Measurements from ENCODE around the gene ADRA2C. TPM values are rescaled to one million over a fixed set of nuclear protein-coding genes. Genes with fewer than 3 reads are reported as not detected.

Gene ADRA2C
- total RNA-seq, 1 experiment from 2014 or later = 28.1 TPM

GRCh38 chr4:3797831-3798790, 31.9 kb downstream of the ADRA2C start:
- Histone ChIP-seq H3K4me1 (ENCODE audit: control insufficient read depth in 1 of 2, insufficient read depth in 2 of 2, low read length in 2 of 2) (no peaks in the 10 kb centered on the region), H3K36me3 (ENCODE audit: control insufficient read depth in 1 of 2, insufficient read depth in 2 of 2, low read length in 2 of 2) (no peaks in the 10 kb centered on the region), H3K79me2 (ENCODE audit: insufficient read depth, low read length) (no peaks in the 10 kb centered on the region), H3K9ac (ENCODE audit: low read length) (no peak overlapping the region), H3K27ac (ENCODE audit: low read depth, low read length) (no peak overlapping the region), H3K27me3 (ENCODE audit: insufficient read depth, low read length) (no peaks in the 10 kb centered on the region), H2AFZ (ENCODE audit: low read depth, low read length, poor library complexity, severe bottlenecking) (no peak overlapping the region), H3K9me3 (ENCODE audit: control insufficient read depth in 1 of 2, insufficient read depth in 1 of 2, low read depth in 1 of 2, low read length in 2 of 2) (peaks cover 0 to 3% of the 10 kb centered on the region in 2 experiments; a peak in 1 of 4 replicates), H3K9me2 (ENCODE audit: insufficient read depth) (no peaks in the 10 kb centered on the region), H4K20me1 (ENCODE audit: insufficient read depth) (no peaks in the 10 kb centered on the region), H3K4me3 (replicated peaks in 1 of 2; ENCODE audit: low read depth in 1 of 2, low read length in 2 of 2) (no peak overlapping the region), H3K4me2 (ENCODE audit: low read length) (no peak overlapping the region)
- DNase-seq (ENCODE audit: low read depth, low spot score) = no peak
- intact Hi-C loops (cut with micrococcal nuclease) = loop anchor here (10.0 kb wide), 1 partner anchor 147 kb away; no protein-coding TSS in a partner anchor
- POLR2A ChIA-PET = no interaction called here
- CTCF ChIA-PET = no interaction called here
- no peak for TF ChIP-seq ZFX (IDR thresholded peaks at IDR 0.05)
- no peak for TF ChIP-seq ELF1 (IDR thresholded peaks at IDR 0.05; ENCODE audit: borderline replicate concordance, low read depth)
- no peak for TF ChIP-seq FOSL1 (IDR thresholded peaks at IDR 0.05; ENCODE audit: low read depth)
- no peak for TF ChIP-seq EZH2phosphoT487 (IDR thresholded peaks at IDR 0.05; ENCODE audit: borderline replicate concordance)
- TF ChIP-seq CTCF (IDR thresholded peaks at IDR 0.05 in 2 of 3, conservative IDR thresholded peaks at IDR 0.05 in 1 of 3; ENCODE audit: borderline replicate concordance in 1 of 3, insufficient read depth in 1 of 3, low read depth in 2 of 3, low read length in 2 of 3) = no peak
- TF ChIP-seq SRF (IDR thresholded peaks at IDR 0.05; ENCODE audit: low read depth) = no peak
- TF ChIP-seq POLR2AphosphoS5 (IDR thresholded peaks at IDR 0.05; ENCODE audit: low read depth, low read length) = no peak
- TF ChIP-seq RAD21 (IDR thresholded peaks at IDR 0.05; ENCODE audit: low read depth) = no peak
- TF ChIP-seq, protein P1, sequence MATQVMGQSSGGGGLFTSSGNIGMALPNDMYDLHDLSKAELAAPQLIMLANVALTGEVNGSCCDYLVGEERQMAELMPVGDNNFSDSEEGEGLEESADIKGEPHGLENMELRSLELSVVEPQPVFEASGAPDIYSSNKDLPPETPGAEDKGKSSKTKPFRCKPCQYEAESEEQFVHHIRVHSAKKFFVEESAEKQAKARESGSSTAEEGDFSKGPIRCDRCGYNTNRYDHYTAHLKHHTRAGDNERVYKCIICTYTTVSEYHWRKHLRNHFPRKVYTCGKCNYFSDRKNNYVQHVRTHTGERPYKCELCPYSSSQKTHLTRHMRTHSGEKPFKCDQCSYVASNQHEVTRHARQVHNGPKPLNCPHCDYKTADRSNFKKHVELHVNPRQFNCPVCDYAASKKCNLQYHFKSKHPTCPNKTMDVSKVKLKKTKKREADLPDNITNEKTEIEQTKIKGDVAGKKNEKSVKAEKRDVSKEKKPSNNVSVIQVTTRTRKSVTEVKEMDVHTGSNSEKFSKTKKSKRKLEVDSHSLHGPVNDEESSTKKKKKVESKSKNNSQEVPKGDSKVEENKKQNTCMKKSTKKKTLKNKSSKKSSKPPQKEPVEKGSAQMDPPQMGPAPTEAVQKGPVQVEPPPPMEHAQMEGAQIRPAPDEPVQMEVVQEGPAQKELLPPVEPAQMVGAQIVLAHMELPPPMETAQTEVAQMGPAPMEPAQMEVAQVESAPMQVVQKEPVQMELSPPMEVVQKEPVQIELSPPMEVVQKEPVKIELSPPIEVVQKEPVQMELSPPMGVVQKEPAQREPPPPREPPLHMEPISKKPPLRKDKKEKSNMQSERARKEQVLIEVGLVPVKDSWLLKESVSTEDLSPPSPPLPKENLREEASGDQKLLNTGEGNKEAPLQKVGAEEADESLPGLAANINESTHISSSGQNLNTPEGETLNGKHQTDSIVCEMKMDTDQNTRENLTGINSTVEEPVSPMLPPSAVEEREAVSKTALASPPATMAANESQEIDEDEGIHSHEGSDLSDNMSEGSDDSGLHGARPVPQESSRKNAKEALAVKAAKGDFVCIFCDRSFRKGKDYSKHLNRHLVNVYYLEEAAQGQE (IDR thresholded peaks at IDR 0.05; ENCODE audit: low read depth) = no peak
- no peak for TF ChIP-seq CEBPB (IDR thresholded peaks at IDR 0.05; ENCODE audit: low read depth)
- TF ChIP-seq, protein P2, sequence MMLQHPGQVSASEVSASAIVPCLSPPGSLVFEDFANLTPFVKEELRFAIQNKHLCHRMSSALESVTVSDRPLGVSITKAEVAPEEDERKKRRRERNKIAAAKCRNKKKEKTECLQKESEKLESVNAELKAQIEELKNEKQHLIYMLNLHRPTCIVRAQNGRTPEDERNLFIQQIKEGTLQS (IDR thresholded peaks at IDR 0.05) = no peak
- no peak for TF ChIP-seq TCF7L2 (IDR thresholded peaks at IDR 0.05; ENCODE audit: borderline replicate concordance, extremely low read depth, insufficient read depth, insufficient read length)
- BruUV-seq (replicated peaks) = no TSS peak
- RAD21 ChIA-PET (ENCODE audit: low non-redundant PET in 1 of 2, low total read pairs in 2 of 2, uncharacterized antibody in 2 of 2, unreplicated experiment in 2 of 2) = no interaction called here
- ATAC-seq = no peak

Data from HCT116 (cell line).